Fibroblast of lung (primary cell): Measurements from ENCODE around the gene KLHDC4. TPM values are rescaled to one million over a fixed set of nuclear protein-coding genes. Genes with fewer than 3 reads are reported as not detected.

Experiments used
- DNase-seq, 2 donors: peaks; one replicate each; pipeline versions ENCODE4 v3.0.0 to v3.0.0-alpha.2; 2010; ENCODE audit warnings: low read depth in 2 of 2
- H2AFZ ChIP-seq: 2 replicates; pipeline ENCODE4 v1.5.1; 2012; ENCODE audit warnings: low read length, control low read depth, inconsistent platforms
- H3K27ac ChIP-seq: 2 replicates; pipeline ENCODE4 v1.5.1; 2011; ENCODE audit warnings: low read length, control low read depth; ENCODE audit not compliant: insufficient read depth
- H3K27me3 ChIP-seq: 2 replicates; pipeline ENCODE4 v1.5.1; 2011; ENCODE audit warnings: mild to moderate bottlenecking, low read length; ENCODE audit not compliant: control insufficient read depth, insufficient read depth
- H3K36me3 ChIP-seq: 2 replicates; pipeline ENCODE4 v1.5.1; 2011; ENCODE audit warnings: low read length; ENCODE audit not compliant: control insufficient read depth, insufficient read depth
- H3K4me1 ChIP-seq: 2 replicates; pipeline ENCODE4 v1.5.1; 2011; ENCODE audit warnings: low read length; ENCODE audit not compliant: control insufficient read depth, insufficient read depth; ENCODE audit errors: extremely low read depth
- H3K4me2 ChIP-seq: 2 replicates; pipeline ENCODE4 v1.5.1; 2011; ENCODE audit warnings: low read length, control low read depth; ENCODE audit not compliant: insufficient read depth; ENCODE audit errors: extremely low read depth
- H3K4me3 ChIP-seq, 4 experiments: fragments of 200-600 bp in 1 of 4; sonication (generic) in 1 of 4; replicated peaks in 1 of 4; 2 replicates each; pipeline ENCODE4 v1.5.1; 2011 to 2016; ENCODE audit warnings: low read length in 4 of 4, low read depth in 3 of 4, mild to moderate bottlenecking in 3 of 4, control low read depth in 2 of 4, inconsistent platforms in 1 of 4, mixed read lengths in 1 of 4; ENCODE audit not compliant: insufficient read depth in 1 of 4; ENCODE audit errors: control extremely low read depth in 1 of 4
- H3K79me2 ChIP-seq: 2 replicates; pipeline ENCODE4 v1.5.1; 2012; ENCODE audit warnings: mild to moderate bottlenecking, low read length, inconsistent platforms; ENCODE audit not compliant: control insufficient read depth, insufficient read depth
- H3K9ac ChIP-seq: 2 replicates; pipeline ENCODE4 v1.5.1; 2011; ENCODE audit warnings: mild to moderate bottlenecking, low read length, control low read depth; ENCODE audit not compliant: insufficient read depth
- H3K9me3 ChIP-seq: 2 replicates; pipeline ENCODE4 v1.5.1; 2012; ENCODE audit warnings: low read depth, low read length; ENCODE audit not compliant: control insufficient read depth, insufficient read depth
- H4K20me1 ChIP-seq: 2 replicates; pipeline ENCODE4 v1.5.1; 2011; ENCODE audit warnings: low read length; ENCODE audit not compliant: control insufficient read depth, insufficient read depth; ENCODE audit errors: extremely low read depth
- EZH2 ChIP-seq: IDR thresholded peaks from 2 replicates; pipeline ENCODE4 v1.5.1; 2012; ENCODE audit warnings: low read length, control low read depth, mild to moderate bottlenecking; ENCODE audit errors: missing control alignments
- polyA plus RNA-seq, 2 donors: library from polyadenylated mRNA; depleted of rRNA in 1 of 2; stranded (reverse) in 1 of 2; unstranded in 1 of 2; fragments of >200 nt; gene quantifications; 2 replicates each; pipeline ENCODE4 v1.2.1, GENCODE V29; 2011 to 2012; ENCODE audit warnings: missing spikeins in 1 of 2
- total RNA-seq: library from RNA; depleted of rRNA; stranded (reverse); fragments of >200 nt; gene quantifications from 2 replicates; pipeline ENCODE4 v1.2.1, GENCODE V29; 2014
- TF ChIP-seq, protein P1 (sequence below), 2 donors: IDR thresholded peaks in 1 of 2; conservative IDR thresholded peaks in 1 of 2; 1 replicate in 1 of 2; 2 replicates in 1 of 2; pipeline ENCODE4 v1.5.1; 2011 to 2012; ENCODE audit warnings: low read length in 2 of 2, control low read depth in 1 of 2, inconsistent platforms in 1 of 2, low read depth in 1 of 2, mild to moderate bottlenecking in 1 of 2

KLHDC4 gene
- total and polyA plus RNA-seq, 2 donors (not counting 1 experiment from before 2014, with no cell fraction given) = 7.3 to 17.8 TPM

DNA sequence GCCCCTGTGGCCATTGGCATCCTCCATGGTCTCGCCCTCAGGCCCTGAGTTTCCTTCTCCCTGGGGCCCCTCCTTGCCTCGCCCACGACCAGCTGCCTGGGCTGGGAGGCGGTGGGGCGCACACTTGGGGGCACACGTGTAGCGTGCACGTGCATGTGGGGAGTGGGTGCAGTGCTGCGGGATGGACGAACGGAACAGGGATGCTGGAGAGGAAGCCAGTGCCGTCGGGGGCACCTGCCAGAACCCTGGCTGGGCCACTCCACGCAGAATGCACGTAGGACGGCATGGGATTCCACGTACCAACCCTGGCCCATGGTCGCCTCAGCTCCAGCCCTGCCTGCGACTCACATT, 80.4 kb downstream of the KLHDC4 start:
- Histone ChIP-seq H2AFZ (no peak overlapping the region), H3K36me3 (no peaks in the 10 kb centered on the region), H4K20me1 (no peaks in the 10 kb centered on the region), H3K9ac (no peak overlapping the region), H3K27me3 (no peaks in the 10 kb centered on the region), H3K27ac (no peak overlapping the region), H3K4me1 (peaks cover 9% of the 10 kb centered on the region), H3K9me3 (no peaks in the 10 kb centered on the region), H3K4me3 (no peak overlapping the region), H3K4me2 (no peak overlapping the region), H3K79me2 (no peaks in the 10 kb centered on the region)
- no peak for DNase-seq
- TF ChIP-seq EZH2 = no peak
- TF ChIP-seq, protein P1, sequence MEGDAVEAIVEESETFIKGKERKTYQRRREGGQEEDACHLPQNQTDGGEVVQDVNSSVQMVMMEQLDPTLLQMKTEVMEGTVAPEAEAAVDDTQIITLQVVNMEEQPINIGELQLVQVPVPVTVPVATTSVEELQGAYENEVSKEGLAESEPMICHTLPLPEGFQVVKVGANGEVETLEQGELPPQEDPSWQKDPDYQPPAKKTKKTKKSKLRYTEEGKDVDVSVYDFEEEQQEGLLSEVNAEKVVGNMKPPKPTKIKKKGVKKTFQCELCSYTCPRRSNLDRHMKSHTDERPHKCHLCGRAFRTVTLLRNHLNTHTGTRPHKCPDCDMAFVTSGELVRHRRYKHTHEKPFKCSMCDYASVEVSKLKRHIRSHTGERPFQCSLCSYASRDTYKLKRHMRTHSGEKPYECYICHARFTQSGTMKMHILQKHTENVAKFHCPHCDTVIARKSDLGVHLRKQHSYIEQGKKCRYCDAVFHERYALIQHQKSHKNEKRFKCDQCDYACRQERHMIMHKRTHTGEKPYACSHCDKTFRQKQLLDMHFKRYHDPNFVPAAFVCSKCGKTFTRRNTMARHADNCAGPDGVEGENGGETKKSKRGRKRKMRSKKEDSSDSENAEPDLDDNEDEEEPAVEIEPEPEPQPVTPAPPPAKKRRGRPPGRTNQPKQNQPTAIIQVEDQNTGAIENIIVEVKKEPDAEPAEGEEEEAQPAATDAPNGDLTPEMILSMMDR (conservative IDR thresholded peaks at IDR 0.05 in 1 of 2, IDR thresholded peaks at IDR 0.05 in 1 of 2; ENCODE audit: low read depth in 1 of 2, low read length in 2 of 2) = no peak

DNA sequence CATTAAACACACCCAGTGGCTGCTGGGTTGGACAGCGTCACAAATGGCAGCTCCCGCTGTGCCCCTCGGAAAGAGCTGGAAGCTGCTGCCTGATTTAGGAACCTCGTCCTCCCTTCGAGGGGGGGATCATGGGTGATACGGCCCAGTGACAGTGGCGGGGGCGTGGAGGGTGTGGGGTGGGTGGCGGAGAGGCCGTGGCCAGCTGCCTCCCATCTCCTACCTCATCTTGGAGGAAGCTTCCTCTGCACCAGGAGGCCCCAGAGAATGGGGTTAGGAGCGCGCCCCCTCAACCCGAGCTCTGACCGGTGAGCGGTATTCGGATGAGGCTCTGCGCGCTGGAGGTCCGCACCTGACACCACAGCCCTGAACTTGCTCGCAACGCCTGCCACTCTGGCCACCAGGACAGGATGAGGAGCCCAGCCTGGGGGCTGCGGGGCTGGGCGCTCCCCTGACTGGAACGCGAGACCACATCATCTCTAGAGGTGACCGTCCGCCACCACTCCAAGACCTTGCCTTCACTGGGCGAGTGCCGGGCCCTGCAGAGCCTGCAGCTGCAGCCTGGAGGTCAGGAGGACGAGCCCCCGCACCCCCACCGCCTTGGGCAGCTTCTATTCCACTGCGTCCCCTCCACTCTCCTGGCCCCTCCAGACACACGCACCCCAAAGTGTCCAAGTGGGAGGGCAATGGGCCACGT, 80.9 kb downstream of the KLHDC4 start:
- Histone ChIP-seq H3K9me3 (no peaks in the 10 kb centered on the region), H3K27ac (no peak overlapping the region), H3K4me1 (peaks cover 9% of the 10 kb centered on the region), H3K9ac (no peak overlapping the region), H2AFZ (no peak overlapping the region), H4K20me1 (no peaks in the 10 kb centered on the region), H3K27me3 (no peaks in the 10 kb centered on the region), H3K36me3 (no peaks in the 10 kb centered on the region), H3K79me2 (no peaks in the 10 kb centered on the region), H3K4me2 (no peak overlapping the region), H3K4me3 (no peak overlapping the region)
- DNase-seq = no peak
- no peak for TF ChIP-seq EZH2
- TF ChIP-seq, protein P1 (conservative IDR thresholded peaks at IDR 0.05 in 1 of 2, IDR thresholded peaks at IDR 0.05 in 1 of 2; ENCODE audit: low read depth in 1 of 2, low read length in 2 of 2) = no peak

DNA sequence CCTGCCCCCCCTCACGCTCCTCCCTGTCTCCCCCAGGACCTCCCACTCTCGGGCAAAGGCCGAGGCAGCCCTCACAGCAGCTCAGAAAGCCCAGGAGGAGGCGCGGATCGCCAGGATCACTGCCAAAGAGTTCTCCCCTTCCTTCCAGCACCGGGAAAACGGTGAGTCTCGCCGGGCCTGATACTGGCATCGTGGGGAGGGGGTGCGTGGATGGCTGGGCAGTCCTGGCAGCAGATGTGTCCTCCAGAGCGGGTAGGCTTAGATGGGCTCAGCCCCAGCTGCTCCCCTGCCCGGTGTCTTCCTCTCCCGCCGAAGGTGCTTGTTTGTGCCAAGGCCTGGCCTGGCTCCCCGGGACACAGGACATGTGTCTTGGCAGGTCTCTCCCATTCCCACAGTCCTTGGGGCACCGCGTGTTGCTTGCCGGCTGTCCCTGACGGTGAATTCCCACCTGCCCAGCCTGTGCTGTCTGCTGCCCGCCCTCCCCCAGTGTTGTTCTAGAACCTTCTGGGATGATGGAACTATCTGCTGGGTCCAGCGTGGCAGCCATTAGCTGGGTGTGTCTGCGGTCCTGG, 81.6 kb downstream of the KLHDC4 start:
- Histone ChIP-seq H3K36me3 (no peaks in the 10 kb centered on the region), H3K9ac (no peak overlapping the region), H3K4me1 (peaks cover 9% of the 10 kb centered on the region), H2AFZ (no peak overlapping the region), H3K27me3 (no peaks in the 10 kb centered on the region), H3K4me3 (no peak overlapping the region), H3K79me2 (no peaks in the 10 kb centered on the region), H3K27ac (no peak overlapping the region), H3K4me2 (no peak overlapping the region), H3K9me3 (no peaks in the 10 kb centered on the region), H4K20me1 (no peaks in the 10 kb centered on the region)
- no peak for DNase-seq
- TF ChIP-seq EZH2 = no peak
- TF ChIP-seq, protein P1 (conservative IDR thresholded peaks at IDR 0.05 in 1 of 2, IDR thresholded peaks at IDR 0.05 in 1 of 2; ENCODE audit: low read depth in 1 of 2, low read length in 2 of 2) = no peak
